HFFc6 (cell line): Measurements from ENCODE around the gene PAK4. TPM values are rescaled to one million over a fixed set of nuclear protein-coding genes. Genes with fewer than 3 reads are reported as not detected.
"Not testable (repeated sequence)": the region's sequence is repeated elsewhere in the genome, so short reads cannot be mapped to it uniquely, and the experiment has no call there.

Experiments used
- DNase-seq: peaks from one replicate; pipeline ENCODE4 v3.0.0-alpha.2; 2018
- H3K27ac Mint-ChIP-seq: 2 replicates; pipeline ENCODE4 v1.8.0; 2020; ENCODE audit warnings: mild to moderate bottlenecking, mixed read lengths
- H3K27me3 Mint-ChIP-seq: 2 replicates; pipeline ENCODE4 v1.8.0; 2021; ENCODE audit warnings: mild to moderate bottlenecking, moderate library complexity, mixed read lengths; ENCODE audit not compliant: insufficient read depth
- H3K36me3 Mint-ChIP-seq: 2 replicates; pipeline ENCODE4 v1.8.0; 2021; ENCODE audit warnings: low read depth, mixed read lengths
- H3K4me1 Mint-ChIP-seq: 2 replicates; pipeline ENCODE4 v1.8.0; 2020; ENCODE audit warnings: low read depth, mixed read lengths
- H3K4me3 Mint-ChIP-seq: 2 replicates; pipeline ENCODE4 v1.8.0; 2020; ENCODE audit warnings: mild to moderate bottlenecking, moderate library complexity, mixed read lengths
- H3K9me3 Mint-ChIP-seq: 2 replicates; pipeline ENCODE4 v1.8.0; 2020; ENCODE audit warnings: mild to moderate bottlenecking, mixed read lengths
- total RNA-seq, 6 experiments: library from RNA; stranded (reverse); fragmentation: NEBNext Ultra II Directional; extraction: Animal tissue kit (Norgen Biotek cat#: 25700); gene quantifications; 2 replicates in 1 of 6; 3 replicates in 5 of 6; pipeline ENCODE4 v1.2.3, GENCODE V29; 2021
- TF ChIP-seq, protein P1 (sequence below): fragments of 200-600 bp; sonication (generic); IDR thresholded peaks from 2 replicates; pipeline ENCODE4 v1.5.0; 2021; ENCODE audit warnings: antibody characterized with exemption, mild to moderate bottlenecking

The PAK4 gene
- total RNA-seq, 6 experiments from 2014 or later: 35.4 to 40.4 (median 35.8) TPM

DNA sequence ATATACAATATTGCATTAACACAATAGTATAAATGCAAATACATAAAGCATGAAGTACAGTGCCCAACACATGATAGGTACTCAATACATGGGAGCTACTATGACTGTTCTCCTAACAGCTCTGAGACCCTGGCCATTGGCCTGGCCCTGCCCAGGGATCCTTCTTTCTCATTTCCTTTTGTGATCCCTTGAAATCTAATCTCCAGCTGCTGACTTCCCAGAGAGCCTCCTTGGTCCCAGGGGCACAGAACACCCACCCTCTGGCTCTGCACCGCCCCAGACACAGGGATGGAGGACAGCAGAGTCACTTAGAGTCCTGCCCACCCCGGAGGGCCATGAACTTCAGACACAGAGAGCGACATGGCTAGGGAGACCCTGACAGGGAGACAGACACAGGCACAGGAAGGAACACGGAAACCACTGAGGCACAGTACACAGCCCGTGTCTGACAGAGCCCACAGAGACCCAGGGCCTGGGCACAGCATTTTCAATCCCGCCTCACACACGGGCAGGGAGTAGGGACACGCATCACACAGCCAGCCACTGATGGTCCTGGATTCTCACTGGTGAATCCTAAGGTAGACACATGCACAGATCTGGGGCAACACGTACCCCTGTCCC lies 82.7 kb downstream of the PAK4 start:
- Mint-ChIP-seq H3K27ac (no peak overlapping the region), H3K4me3 (no peak overlapping the region), H3K9me3 (no peaks in the 10 kb centered on the region), H3K27me3 (peaks cover 50% of the 10 kb centered on the region), H3K36me3 (no peaks in the 10 kb centered on the region), H3K4me1 (no peaks in the 10 kb centered on the region)
- DNase-seq: no peak
- TF ChIP-seq, protein P1, sequence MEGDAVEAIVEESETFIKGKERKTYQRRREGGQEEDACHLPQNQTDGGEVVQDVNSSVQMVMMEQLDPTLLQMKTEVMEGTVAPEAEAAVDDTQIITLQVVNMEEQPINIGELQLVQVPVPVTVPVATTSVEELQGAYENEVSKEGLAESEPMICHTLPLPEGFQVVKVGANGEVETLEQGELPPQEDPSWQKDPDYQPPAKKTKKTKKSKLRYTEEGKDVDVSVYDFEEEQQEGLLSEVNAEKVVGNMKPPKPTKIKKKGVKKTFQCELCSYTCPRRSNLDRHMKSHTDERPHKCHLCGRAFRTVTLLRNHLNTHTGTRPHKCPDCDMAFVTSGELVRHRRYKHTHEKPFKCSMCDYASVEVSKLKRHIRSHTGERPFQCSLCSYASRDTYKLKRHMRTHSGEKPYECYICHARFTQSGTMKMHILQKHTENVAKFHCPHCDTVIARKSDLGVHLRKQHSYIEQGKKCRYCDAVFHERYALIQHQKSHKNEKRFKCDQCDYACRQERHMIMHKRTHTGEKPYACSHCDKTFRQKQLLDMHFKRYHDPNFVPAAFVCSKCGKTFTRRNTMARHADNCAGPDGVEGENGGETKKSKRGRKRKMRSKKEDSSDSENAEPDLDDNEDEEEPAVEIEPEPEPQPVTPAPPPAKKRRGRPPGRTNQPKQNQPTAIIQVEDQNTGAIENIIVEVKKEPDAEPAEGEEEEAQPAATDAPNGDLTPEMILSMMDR: no peak

- DNase-seq: no peak
- H3K36me3 Mint-ChIP-seq: no peaks in the 10 kb centered on the region
- TF ChIP-seq, protein P1: no peak
- no peaks in the 10 kb centered on the region for H3K9me3 Mint-ChIP-seq
- H3K27ac Mint-ChIP-seq: no peak overlapping the region
- H3K4me3 Mint-ChIP-seq: no peak overlapping the region
- no peaks in the 10 kb centered on the region for H3K4me1 Mint-ChIP-seq
- H3K27me3 Mint-ChIP-seq: peaks cover 46% of the 10 kb centered on the region
These were observed 83.6 kb downstream of the PAK4 start for GRCh38 chr19:39209196-39209595.

- DNase-seq: no peak
These were observed 86.3 kb downstream of the PAK4 start for GRCh38 chr19:39211731-39212374.

GRCh38 chr19:39212375-39212742 lies 86.8 kb downstream of the PAK4 start:
- TF ChIP-seq, protein P1: peak; percentile 58
- H3K9me3 Mint-ChIP-seq: peaks cover 8% of the 10 kb centered on the region
- H3K4me3 Mint-ChIP-seq: no peak overlapping the region
- DNase-seq: no peak
- H3K27ac Mint-ChIP-seq: no peak overlapping the region
- H3K4me1 Mint-ChIP-seq: no peaks in the 10 kb centered on the region
- H3K36me3 Mint-ChIP-seq: no peaks in the 10 kb centered on the region
- H3K27me3 Mint-ChIP-seq: peaks cover 34% of the 10 kb centered on the region

More at GRCh38 chr19:39211731-39212374, 86.3 kb downstream of the PAK4 start:
- Mint-ChIP-seq H3K9me3 (peaks cover 4% of the 10 kb centered on the region; the same call in 1 of the 2 replicates), H3K36me3 (no peaks in the 10 kb centered on the region), H3K27me3 (peaks cover 35% of the 10 kb centered on the region), H3K4me3 (no peak overlapping the region), H3K4me1 (no peaks in the 10 kb centered on the region), H3K27ac (no peak overlapping the region)
- TF ChIP-seq, protein P1: no peak

- not testable (repeated sequence) for H3K9me3 Mint-ChIP-seq, H3K4me3 Mint-ChIP-seq, DNase-seq, H3K27ac Mint-ChIP-seq, H3K36me3 Mint-ChIP-seq, H3K4me1 Mint-ChIP-seq
- peaks cover 30% of the 10 kb centered on the region for H3K27me3 Mint-ChIP-seq
These were observed 89.7 kb downstream of the PAK4 start for GRCh38 chr19:39215323-39215722.

- no peak for DNase-seq
- Mint-ChIP-seq H3K27me3 (peaks cover 35% of the 10 kb centered on the region), H3K4me3 (no peak overlapping the region), H3K9me3 (peaks cover 8% of the 10 kb centered on the region), H3K27ac (no peak overlapping the region), H3K36me3 (no peaks in the 10 kb centered on the region), H3K4me1 (no peaks in the 10 kb centered on the region)
- TF ChIP-seq, protein P1: no peak
These were observed 91.5 kb downstream of the PAK4 start for GRCh38 chr19:39217094-39217493.
